Fibroblast of peridontal ligament (primary cell): Measurements from ENCODE around the gene LRTM2.

Experiments
- DNase-seq: peaks from one replicate; pipeline ENCODE4 v3.0.0-alpha.2; 2010; ENCODE audit errors: extremely low read depth

LRTM2 gene

DNA sequence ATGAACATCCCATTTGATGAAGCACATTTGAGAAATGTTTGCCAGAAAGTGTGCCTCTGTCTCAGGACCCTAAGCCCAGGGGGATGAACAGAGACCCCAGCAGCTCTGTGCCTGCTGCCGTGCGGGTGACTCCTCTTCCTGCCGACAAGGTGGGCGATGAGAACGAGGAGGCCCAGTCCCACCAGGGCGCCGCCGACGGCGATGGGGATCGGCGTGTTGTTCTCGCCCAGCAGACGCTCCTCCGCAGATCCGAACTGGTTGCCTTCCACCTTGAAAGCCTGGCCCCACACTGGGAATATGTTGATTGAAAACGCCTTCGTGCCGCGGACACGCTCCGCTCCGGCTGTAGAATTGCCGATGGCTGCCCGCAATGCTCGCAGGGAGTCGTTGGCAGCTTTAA lies 44.1 kb downstream of the LRTM2 start:
- DNase-seq: no peak

DNA sequence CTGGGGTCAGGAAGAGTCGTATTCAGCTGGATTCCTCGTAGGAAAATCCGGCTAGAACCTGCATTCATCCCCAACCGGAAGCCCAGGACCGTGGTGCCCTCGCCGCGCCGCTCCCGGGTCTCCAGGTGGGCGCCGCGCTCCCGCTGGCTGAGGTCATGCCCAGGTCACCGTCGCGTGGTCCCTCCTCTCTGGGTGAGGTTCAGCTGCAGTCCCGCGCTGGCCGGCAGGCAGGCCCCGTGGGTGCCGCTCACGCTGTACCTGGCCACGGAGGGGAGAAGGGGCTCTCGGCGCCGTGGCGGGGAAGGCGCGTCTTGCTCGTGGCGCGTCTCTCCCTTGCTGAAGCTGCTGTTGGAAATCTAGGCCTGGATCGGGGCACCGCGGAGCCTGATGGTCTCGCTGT lies 44.5 kb downstream of the LRTM2 start:
- DNase-seq: no peak

DNA sequence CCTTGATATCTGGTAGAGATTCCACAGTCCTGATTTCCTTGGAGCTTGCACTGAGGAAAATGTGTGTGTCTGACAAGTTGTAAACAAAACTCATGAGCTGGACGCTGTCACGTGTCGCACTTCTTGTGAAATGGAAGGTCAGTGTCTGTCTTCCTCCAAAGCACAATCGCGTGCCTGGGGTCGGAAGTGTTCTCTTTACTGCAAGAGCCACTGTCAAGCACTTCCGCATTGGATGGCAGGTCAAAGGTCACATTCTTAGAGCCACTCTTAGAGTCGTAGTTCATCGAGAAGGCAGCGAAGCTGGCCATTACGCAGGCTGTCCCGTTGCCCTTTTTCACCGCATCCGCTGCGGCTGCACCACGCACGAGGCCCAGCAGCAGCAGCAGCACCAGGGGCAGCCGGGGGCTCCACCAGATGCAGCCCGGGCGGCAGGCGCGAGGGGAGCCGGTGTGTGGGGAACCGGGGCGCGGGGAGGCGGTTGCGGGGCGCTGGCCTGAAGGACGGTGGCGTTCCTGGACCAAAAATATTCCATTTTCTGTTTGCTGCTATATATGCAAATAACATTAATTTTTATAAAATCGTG lies 45.0 kb downstream of the LRTM2 start:
- no peak for DNase-seq

DNA sequence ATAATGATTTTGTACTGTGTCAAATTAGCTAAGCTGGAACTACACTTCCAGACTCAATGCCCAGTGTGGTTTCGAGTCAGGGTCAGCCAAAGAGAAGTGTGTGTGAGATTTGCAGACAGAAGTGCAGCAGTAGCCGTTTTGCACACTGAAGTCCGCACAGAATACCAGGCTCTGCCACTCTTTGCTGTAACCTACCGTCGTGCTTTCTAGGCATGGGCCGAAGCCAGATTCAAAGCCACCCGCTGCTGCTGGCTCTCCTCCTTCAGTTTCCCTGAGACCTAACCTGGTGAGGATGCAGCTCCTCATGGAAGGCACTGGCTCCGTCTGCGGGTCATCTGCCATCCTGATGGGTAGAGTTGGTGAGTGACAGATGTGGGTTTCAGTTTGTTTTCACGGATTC lies 48.8 kb downstream of the LRTM2 start:
- no peak for DNase-seq

DNA sequence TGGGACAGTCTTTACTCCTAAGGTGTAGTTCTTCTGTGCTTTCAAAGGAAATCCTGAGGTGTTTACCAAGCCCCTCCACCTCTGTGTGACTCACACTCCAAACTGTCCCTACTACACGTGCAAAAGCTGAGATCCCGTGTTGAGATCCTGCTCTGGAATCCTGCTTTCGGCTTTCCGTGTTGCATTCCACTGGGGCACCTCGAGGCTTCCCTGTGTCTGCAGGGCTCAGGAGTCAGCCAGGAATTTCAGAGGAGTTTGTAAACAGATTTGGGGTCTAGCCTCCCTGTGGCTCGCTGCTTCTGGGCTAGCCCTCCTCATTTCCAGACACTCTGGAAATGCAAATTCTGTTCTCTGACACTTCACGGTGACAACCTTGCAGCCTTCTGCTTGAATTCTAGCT lies 49.7 kb downstream of the LRTM2 start:
- DNase-seq: no peak

DNA sequence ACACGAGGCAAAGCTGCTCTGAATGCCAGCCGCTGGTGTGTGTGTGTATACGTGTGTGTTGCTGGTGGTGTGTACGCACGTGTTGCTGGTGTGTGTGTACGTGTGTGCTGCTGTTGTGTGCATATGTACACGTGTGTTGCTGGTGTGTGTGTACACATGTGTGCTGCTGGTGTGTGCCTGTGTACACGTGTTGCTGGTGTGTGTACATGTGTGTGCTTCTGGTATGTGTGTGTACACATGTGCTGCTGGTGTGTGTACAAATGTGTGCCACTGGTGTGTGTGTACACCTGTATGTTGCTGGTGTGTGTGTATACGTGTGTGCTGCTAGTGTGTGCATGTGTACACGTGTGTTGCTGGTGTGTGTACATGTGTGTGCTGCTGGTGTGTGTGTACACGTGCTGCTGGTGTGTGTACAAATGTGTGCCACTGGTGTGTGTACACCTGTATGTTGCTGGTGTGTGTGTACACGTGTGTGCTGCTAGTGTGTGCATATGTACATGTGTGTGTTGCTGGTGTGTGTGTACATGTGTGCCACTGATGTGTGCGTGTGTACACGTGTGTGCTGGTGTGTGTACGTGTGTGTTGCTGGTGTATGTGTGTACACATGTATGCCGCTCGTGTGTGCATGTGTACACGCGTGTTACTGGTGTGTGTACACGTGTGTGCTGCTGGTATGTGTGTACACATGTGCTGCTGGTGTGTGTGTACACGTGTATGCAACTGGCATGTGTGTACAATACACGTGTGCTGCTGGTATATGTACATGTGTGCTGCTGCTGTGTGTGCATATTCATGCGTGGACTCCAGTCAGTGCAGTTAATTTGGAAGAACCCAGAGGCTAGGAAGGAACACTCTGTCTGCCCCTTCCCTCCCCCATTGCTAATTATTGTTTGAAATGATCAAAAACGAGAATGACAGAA lies 50.9 kb downstream of the LRTM2 start:
- no peak for DNase-seq

DNA sequence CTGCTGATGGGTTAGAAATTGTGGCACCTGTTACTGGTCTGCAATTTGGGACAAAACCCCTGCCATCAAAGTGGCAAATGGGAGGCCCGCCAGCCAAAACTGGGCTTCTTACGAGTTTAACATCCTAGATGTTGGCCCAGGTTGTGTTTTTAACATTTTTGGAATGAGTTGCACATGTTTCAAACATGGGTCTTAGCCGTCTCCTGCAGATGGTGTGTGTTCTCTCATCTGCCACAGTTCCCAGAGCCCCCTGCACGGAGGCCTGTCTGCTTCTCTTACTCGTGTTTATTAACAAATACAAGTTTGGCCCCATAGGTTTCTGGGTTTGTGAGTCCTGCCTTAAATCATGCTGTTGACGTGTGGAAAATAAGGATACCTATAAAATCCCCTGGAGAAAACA lies 51.6 kb downstream of the LRTM2 start:
- DNase-seq: no peak

DNA sequence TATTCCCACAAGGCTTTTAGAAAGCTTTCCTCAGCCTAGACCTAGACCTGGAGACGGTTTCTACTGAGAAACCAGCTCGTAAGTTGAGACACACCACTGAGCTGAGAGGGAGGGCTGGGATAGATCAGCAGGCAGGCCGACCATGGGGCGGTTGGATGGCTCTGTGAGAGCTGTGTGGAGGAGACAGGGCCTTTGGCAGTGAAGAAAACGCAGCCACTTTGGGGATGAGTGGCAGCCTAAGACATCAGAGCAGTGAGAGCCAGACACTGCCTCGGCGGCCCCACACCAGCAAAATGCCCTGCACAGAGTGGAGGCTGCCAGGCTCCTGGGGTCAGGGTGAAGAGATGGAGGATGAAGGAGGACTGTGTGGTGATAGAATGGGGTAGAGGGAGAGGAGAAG lies 52.1 kb downstream of the LRTM2 start:
- DNase-seq: no peak

DNA sequence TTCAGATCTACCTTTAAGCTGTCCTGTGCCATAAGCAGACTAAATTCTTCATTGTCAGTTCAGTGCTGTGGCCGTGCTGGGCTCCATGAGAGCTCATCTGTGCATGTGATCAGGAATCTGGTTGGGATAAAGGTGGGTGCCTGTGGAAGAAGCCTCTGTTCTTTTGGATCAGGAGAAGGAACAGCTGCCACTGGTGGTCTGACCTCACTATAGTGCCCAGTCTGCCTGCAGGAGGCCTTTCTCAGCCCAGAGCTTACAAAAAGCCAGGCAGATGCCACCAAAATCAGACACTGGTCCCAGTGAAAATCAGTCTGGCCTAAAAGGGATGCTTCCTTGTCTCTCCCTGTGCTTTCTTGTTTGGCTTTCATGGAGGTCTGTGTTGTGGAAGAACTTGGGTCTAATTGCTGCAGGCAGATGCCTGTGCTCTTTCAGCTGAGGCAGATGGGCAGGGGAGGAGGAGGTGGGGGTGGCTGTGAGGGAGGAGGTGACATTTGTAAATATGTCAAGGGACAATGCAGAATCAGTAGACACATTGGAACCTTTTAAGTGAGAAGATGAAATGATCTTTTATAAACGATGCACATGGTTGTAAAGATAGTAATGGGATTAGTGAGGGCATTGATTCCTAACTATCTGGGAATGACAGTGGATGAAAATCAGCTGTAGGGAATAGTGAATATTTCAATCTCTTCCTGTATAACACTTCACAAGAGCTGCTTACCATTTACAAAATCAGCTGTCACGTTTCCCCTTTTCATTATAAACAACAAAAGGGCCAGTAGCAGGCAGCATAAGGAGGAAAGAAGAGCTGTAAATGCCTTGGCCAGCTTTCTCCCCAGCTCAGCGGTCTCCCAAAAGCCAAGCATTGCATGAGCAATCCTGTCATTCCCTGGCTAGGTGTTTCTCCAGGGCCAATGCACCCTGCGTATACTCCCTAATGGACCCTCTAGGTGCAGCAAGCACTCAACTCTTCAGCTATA lies 53.5 kb downstream of the LRTM2 start:
- DNase-seq: no peak

DNA sequence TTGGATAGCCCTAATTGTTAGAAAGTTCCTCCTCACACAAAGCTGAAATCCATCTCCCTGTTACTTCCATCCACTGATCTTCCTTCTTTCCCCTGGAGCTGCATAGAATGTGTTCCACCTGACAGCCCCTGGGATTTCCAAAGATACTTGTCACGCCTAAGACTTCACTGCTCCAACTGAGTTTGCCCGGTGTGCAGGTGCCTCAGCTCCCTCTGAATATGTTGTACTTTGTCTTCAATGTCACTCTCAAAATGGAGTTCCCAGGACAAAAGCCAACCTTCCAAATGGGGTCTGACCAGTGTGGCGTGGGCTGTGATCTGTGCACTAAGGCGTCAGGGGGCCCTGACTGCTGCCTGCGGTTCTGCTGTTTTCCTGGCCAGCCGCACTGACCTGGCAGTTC lies 55.2 kb downstream of the LRTM2 start:
- no peak for DNase-seq

DNA sequence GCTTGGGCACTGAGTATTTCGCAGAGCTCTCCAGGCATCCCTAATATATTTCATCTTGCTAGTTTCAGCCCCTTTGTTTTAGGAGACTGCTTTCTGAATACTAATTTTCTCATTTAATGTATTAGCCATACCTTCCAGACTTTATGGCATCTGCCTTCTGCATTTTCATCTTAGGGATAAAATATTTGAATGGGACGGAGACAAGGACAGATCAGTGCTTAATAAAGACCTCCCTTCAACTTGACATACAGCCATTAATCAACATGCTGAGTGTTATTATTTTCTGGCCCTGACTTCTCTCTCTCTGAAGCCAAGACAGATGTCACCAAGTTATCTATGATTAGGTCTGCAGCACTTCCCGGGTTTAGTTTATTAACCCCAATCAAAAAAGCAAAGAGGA lies 55.7 kb downstream of the LRTM2 start:
- no peak for DNase-seq

DNA sequence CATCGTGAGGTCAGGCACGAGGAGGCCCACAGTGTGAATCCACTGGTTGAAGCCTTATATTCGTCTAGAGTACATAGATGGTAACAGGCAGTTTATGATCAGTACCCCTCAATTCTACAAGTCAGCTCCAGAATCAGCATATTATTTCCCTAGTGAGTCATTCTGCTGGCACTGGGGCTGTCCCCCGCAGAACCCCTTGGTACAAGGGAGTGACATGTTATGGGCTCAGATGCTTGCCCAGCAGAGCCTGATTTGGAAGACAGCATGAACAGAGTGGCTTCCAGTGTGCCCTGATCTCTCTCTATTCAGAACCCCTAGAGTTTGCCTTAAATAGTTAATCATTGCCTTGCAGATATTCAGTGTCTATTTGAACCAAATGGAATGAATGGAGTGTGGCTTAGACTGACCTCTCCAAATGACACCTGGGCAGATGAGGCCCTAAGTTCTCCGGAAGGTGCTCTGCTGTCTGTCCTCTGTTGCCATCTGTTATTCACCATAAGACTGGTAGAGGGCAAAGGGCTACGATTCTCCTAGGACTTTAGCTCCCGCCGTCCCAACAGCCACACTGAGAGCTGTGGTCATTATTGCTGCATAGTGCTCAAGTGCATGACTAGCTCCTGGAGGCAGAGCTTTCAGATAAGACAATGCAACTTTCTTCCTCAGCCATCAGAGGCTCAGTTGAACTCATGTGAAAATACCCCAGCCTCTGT lies 57.0 kb downstream of the LRTM2 start:
- no peak for DNase-seq

DNA sequence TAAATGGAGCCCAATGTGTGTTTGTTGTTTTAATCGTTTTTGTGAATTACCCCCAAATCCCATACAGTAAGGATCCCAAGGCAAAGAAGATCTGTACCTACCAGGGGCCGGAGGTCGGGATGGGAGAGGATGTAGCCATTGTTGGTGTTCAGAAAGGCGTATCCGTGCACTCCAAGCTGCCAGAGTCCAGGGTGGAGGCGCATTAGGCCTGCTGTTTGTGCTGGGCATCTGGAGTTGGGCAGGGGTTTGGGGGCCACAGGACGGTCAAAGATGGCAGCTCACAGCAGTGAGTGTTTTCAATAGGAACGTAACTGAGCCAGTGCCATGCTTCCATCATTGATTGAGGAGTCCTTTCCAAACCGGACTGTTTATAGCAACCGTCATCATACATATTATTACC lies 57.8 kb downstream of the LRTM2 start:
- DNase-seq: no peak

DNA sequence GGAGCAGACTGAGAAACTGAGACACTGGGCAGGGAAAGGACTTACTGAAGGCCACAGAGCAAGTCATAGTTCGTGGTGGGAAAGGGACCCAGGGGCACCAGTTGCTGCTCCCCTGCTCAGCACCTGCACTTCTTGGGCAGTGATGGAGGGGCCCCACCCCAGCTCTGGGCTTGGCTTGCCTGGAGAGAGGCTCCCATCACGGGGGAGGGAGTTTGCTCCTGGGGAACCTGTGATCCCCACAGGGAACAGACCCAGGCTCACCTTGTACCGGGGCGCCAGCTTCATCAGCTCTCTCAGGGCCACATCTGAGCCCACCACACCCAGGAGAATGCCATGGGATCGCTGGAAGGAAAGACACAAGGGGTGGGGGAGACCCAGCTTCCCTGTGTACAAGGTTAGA lies 58.3 kb downstream of the LRTM2 start:
- DNase-seq: no peak

DNA sequence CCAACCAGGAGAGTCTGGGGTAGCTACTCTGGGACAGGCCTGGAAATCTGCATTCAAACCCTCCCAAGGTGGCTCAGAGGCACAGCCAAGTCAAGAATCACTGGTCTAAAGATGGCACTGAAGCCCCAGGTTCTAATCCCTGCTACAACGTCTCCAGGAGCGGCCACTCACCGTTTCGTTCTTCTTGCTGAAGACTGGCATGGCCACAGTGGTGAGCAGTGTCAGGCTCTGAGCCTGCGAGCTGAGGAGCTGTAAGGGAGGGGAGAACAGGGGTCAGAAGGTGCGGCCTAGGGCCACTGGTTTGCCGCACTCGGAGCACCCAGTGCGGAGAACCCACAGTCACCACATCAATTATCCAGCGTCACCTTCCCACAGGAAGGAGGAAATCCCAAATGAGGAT lies 59.3 kb downstream of the LRTM2 start:
- DNase-seq: no peak

DNA sequence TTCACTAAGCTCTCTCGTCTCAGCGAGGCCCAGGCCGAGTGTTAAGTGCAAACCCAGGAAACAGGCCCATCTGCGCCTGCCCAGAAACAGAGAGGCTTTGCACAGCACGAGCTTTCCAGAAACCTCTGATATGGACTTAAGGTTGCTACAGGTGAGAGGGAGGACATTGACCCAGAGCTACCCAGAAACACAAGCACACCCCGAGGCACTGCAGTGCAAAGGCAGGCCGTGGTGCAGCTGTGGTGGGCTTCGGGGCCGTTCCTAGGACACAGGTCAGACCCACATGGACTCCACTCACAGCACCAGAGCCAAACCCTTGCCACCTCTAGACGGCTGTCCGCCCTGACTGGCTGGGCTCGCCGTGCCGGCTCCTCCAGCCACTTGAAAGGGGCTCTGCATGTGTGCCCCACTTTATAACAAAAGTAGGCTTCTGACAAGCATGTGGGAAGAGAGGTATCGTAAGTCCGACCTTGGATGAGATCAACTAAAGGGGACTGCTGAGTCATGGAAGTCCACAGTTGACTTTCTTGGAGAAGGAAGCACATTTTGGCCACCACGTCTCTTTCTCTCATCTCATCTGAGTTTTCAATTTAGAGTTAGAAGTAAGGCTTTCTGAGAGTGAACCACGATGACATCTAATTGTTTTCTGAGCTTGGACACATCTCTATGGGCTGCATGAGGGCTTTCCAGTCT lies 59.9 kb downstream of the LRTM2 start:
- DNase-seq: no peak

DNA sequence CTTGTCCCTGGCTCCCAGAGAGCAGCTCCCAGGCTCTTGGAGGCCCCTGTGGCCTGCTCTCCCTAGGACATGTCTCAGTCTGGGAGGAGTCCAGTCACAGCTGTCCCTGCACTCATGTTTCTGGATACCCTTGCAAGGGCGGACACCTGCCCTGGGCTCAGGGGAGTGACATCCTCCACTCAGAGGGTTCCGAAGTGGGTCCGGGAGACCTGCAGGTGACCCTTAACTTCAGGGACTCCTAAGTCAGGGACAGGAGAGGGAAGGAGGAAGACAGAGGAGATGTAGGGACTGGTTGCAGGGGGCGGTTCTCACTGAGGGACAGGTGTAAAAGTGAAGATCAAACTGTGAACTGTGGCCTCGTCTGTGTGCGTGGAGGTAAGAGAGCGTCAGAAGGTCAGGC lies 60.5 kb downstream of the LRTM2 start:
- no peak for DNase-seq

DNA sequence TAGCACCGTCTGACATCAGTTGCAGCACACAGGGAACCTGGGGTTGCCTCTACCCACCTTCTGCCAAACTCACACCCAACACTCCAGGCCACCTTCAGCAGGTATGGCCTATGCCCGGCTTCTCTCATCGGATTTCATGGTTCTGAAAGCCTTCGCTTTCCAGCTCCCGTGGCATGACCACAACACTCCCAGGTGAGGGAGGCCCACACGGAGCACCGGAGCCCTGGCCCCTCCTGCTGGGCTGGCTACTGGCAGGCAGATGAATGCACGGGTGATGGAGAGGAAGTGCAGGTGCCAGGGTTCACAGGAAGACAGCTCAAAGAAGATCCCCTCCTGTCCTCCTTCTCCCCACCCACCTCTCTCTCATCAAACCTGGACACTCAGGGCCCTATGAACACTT lies 60.9 kb downstream of the LRTM2 start:
- no peak for DNase-seq

DNA sequence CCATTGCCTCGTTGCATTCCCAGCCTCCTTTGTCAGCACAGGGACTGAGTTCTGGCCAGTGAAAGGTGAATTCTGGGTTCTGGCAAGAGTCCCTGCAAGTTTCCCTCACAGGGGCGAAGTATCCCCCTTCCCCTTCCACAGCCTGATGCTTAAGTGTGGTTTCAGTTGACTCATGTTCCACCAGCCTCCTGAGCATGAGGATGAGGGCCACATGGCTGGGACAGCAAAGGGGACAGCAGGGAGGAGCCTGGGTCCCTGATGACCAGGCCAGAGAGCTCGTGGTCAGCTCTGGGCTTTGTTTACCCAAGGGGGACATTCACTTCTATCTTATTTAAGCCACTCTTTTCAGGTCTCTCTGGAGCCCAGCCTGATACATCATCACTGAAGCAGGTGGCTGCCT lies 61.6 kb downstream of the LRTM2 start:
- no peak for DNase-seq

DNA sequence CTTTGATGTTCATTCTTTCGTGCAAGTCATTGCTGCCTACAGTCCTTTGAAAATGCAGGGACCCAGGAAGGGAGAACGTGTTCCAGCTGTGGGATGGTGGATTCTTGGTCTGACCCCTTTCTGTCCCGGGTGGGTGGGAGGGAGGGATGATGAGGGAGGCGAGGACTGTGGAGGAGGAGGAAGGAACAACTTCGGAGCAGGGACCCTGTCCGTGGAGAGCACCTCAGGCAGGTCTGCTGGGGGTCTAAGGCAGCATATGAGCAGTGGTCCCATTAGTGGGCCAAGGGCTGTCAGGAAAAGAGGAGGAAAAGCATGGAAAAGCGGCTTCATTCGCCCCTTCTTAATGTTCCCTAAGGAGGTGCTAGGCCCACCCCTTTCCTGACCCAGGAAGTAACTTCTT lies 62.0 kb downstream of the LRTM2 start:
- no peak for DNase-seq

DNA sequence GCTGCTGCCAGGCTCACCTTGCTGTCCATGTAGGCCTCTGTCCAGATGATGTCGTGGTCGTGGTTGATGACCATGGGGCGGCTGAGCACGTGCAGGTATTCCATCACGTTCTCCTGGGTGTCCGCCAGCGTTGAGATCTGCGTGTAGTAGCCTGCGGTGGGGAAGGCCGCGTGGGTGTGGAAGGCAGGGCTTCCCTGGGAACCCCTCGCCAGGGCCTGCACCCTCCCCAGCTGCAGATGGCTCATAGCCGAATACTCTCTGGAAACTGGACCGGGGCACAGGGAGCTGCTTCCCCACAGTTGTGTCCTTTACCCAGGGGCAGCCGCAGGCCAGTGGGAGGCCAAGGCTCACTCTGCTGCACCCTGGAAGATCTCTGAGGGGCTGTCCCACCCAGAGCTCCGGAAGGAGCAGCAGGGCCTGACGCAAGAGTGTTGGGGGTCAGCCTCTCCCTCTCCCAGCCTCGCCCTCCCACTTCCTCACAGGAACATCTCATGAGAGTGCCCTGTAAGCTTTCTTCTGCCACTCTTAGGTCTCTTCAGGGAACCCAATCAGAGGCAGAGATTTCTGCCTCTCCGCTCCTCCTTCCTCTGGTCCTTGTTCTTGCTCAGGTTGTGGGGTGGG lies 62.6 kb downstream of the LRTM2 start:
- DNase-seq: no peak
